Skin of body (tissue), 2 donors: Measurements from ENCODE around the gene TPK1. TPM values are rescaled to one million over a fixed set of nuclear protein-coding genes. Genes with fewer than 3 reads are reported as not detected.
"Not testable (repeated sequence)": the region's sequence is repeated elsewhere in the genome, so short reads cannot be mapped to it uniquely, and the experiment has no call there.

Experiments used
- DNase-seq: peaks from one replicate; lab custom pipeline; 2025; lab: John Stamatoyannopoulos, UW
- total RNA-seq: library from RNA; depleted of rRNA; stranded (reverse); fragments of >200 nt; gene quantifications from one replicate; pipeline ENCODE4 v1.2.3, GENCODE V29; 2014

Gene TPK1
- total RNA-seq, 1 donor from 2014 or later: 3.7 TPM

GRCh38 chr7:144777889-144778288, 58.0 kb downstream of the TPK1 start:
- DNase-seq: not testable (repeated sequence)

DNA sequence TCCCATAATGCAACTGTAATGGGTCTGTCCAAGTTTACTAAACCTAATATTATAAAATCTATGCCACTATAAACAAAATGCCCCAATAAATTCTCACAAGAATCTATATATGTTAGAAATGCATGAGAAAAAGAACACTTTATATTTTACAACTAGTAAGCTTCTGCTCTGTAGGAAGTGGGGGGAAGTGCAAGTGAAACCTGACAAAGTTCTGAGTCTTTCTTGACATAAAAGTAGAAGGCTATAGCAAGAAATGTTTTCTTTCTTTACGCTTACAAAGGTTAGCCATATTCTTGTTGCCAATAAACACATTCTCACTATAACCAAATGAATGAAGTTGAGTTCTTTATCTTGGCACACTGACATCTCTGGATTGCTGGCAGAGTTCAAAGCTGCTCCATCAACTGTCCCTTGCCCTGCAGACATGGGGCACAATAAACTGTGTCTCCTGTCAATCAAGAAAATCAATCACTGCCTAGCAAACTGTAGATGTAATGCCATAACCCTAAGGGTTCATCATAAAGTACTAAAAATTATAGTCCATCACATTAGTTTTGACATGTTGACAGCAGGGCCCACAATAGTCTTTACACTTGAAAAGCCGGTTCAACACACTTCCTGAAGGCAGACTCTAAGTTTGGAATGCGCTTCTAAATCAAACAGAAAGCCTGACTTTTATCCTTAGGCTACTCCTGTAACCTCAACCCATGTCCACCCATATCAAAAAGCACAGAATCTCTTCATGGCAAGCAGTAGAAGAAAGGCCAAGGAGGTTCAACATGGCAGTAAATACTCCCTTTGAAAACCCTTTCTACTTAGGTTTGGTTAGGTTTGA, 58.6 kb downstream of the TPK1 start:
- peak; percentile 2 for DNase-seq

GRCh38 chr7:144776447-144776846, 59.4 kb downstream of the TPK1 start:
- DNase-seq: no peak

GRCh38 chr7:144775749-144776148, 60.1 kb downstream of the TPK1 start:
- no peak for DNase-seq

DNA sequence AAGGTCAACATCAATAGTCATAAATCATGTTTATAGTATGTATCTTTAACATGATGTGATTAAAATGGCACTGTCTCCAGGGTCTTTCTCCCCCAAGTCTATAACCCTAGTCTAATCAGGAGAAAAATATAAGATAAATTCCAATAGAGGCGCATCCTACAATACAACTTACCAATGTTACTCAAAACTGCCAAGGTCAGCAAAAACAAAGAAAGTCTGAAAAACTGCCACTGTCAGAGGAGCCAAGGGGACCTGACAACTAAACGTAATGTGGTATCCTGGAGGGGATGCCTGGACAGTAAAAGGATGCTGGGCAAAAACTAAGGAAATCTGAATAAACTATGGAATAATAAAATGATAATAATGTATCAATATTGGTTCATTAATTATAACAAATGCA, 63.9 kb downstream of the TPK1 start:
- DNase-seq: no peak

- DNase-seq: no peak
Measured at GRCh38 chr7:144771174-144771573, 64.7 kb downstream of the TPK1 start.

DNA sequence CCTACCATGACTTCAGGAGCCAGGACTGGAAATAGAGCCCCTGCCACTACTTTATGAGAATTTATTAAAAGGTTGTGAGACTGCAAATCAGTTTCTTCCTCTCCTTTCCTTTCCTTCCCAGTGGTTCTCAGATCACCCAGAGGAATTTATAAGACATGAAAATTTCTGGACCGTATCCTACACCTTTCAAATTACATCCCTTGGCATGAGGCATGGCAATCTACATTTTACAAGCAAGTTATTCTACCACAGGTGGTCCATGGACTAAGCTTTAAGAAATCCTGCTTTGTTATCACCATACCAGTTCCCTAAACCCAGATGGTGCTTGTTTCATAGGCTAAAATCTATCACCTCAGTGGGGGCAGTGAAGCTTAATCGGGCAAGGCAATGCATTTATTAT, 66.5 kb downstream of the TPK1 start:
- no peak for DNase-seq

DNA sequence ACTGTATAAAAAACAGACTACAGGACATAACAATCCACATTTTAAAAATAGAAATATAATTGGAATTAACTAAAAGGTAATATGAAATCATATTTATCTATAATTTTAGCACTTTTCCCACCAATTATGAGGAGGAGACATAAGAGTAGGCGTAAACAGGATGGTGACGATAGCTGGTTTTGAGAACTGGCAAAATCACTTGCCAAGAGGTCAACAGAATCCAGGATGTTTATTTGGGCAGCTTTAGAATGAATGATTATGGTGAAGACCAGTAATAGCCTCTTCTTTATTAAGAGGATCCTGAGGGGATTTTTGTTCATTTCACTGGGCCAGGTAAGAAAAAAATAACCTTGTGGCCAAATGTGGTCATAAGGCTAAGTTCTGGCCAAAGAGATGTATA, 67.2 kb downstream of the TPK1 start:
- no peak for DNase-seq

DNA sequence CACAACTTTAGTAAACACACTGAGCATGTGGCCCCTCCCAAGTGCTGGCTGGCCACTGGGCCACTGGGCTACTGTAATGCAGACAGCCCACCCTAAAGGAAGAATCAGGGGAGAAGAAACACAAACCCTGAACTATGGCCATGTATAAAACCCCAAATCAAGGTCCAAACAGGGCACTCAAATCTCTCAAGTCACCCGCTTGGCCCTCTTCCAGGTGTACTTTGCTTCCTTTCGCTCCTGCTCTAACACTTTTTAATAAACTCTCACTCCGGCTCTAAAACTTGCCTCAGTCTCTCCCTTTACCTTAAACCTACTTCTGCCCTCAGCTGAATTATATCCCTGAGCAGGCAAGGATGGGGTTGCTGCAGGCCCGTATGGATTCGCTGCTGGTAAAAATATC, 72.6 kb downstream of the TPK1 start:
- no peak for DNase-seq

GRCh38 chr7:144762853-144763252, 73.0 kb downstream of the TPK1 start:
- DNase-seq: no peak

GRCh38 chr7:144761493-144761892, 74.4 kb downstream of the TPK1 start:
- no peak for DNase-seq

- DNase-seq: no peak
Measured at GRCh38 chr7:144759653-144760052, 76.2 kb downstream of the TPK1 start.

GRCh38 chr7:144747936-144748335, 87.9 kb downstream of the TPK1 start:
- no peak for DNase-seq

- no peak for DNase-seq
Measured at GRCh38 chr7:144738708-144739314, 97.0 kb downstream of the TPK1 start.

DNA sequence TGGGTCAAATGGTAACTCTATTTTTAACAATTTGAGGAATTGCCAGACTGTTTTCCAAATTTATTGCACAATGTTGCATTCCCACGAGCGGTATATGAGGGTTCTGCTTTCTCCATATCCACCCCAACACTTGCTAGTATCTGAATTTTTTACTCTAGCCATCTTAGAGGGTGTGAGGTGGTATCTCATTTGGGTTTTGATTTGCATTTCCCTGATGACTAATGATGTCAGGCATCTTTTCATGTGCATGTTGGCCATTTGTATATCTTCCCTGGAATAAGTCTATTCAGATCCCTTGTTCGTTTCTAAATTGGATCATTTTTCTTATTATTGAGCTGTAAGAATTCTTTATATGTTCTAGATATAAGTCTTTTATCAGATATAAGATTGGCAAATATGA, 97.7 kb downstream of the TPK1 start:
- no peak for DNase-seq

DNA sequence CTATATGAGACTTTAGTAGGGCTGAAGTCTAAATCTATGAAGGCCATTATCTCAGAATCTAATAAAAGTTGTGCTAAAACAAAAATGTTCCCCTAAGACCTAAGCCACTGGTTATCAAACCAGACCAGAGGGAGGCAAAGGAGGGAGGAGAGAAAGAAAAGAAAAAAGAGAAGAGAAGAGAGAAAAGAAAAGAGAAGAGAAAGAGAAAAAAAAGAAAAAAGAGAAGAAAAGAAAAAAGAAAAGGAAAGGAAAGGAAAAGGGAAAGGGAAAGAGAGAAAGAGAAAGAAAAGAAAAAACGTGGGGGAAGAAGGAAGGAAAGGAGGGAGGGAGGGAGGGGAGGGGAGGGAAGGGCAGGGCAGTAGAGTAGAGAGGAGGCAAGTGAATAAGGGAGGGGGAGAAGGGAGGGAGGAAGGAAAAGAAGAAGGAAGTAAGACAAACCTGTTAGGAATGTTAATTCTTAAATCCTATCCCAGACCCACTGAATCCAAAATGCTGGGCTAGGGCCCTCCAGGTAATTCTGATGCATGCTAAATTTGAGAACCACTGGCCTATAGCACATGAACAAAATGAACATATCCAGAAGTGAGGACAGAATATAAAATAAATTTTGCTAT, 98.9 kb downstream of the TPK1 start:
- no peak for DNase-seq

GRCh38 chr7:144735505-144736276, 100.2 kb downstream of the TPK1 start:
- no peak for DNase-seq

DNA sequence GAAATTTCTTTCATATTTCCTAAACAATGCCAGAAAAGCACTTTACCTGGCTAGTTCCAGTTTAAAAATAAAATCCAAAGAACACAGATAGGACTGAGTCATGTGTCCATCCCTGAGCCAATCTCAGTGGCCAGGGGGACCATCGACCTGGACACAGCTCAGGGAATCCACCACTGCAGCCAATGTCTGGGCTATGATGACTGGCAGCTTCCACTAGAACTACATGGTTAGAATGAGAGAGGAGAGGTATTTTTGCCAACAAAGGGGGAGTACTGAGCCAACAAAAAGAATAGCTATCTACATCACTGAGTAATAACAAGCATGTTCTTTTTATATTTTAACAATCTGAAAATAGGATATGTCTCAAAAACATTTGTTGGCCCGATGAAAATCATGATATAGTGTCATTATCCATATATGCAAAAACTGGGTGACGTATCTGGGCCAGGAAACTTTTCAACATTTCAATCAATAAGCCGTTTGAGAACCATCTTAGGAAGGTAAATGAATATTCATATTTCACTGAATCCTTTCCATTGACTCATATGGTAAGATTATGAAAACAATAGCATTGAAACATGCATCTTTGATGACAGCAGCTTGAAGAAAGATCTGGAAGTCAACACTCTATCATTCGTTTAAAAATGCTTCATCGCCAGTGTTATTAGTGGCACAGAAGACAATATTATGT, 104.0 kb downstream of the TPK1 start:
- DNase-seq: no peak

- no peak for DNase-seq
Measured at GRCh38 chr7:144730224-144730623, 105.6 kb downstream of the TPK1 start.

GRCh38 chr7:144729226-144729625, 106.6 kb downstream of the TPK1 start:
- no peak for DNase-seq

- no peak for DNase-seq
Measured at GRCh38 chr7:144728551-144728950, 107.3 kb downstream of the TPK1 start.
